H9 (cell line): ENCODE measurements around the gene TMEM134. TPM values are rescaled to one million over a fixed set of nuclear protein-coding genes. Genes with fewer than 3 reads are reported as not detected.

Experiments
- DNase-seq: peaks from one replicate; pipeline ENCODE4 v3.0.0-alpha.2; 2017
- H2AFZ ChIP-seq: one replicate; pipeline ENCODE4 v1.6.1; 2013; ENCODE audit warnings: mild to moderate bottlenecking, low read length, control low read depth, moderate library complexity
- H2AK5ac ChIP-seq: 2 replicates; pipeline ENCODE4 v1.6.1; 2013; ENCODE audit warnings: low read length, control low read depth, mixed read lengths; ENCODE audit not compliant: insufficient read length
- H2BK120ac ChIP-seq: one replicate; pipeline ENCODE4 v1.6.1; 2013; ENCODE audit warnings: low read depth, mild to moderate bottlenecking, low read length, control low read depth, inconsistent platforms; ENCODE audit not compliant: poor library complexity, severe bottlenecking
- H2BK12ac ChIP-seq: 2 replicates; pipeline ENCODE4 v1.6.1; 2013; ENCODE audit warnings: low read length, control low read depth, mixed read lengths, low read depth; ENCODE audit not compliant: insufficient read length
- H2BK15ac ChIP-seq: 2 replicates; pipeline ENCODE4 v1.6.1; 2013; ENCODE audit warnings: low read depth, low read length, control low read depth
- H2BK20ac ChIP-seq: one replicate; pipeline ENCODE4 v1.6.1; 2013; ENCODE audit warnings: low read depth, mild to moderate bottlenecking, low read length, control low read depth, inconsistent platforms; ENCODE audit not compliant: poor library complexity, severe bottlenecking
- H2BK5ac ChIP-seq: 2 replicates; pipeline ENCODE4 v1.6.1; 2013; ENCODE audit warnings: low read length, control low read depth, mixed read lengths; ENCODE audit not compliant: insufficient read length
- H3K14ac ChIP-seq: 2 replicates; pipeline ENCODE4 v1.6.1; 2013; ENCODE audit warnings: low read length, control low read depth; ENCODE audit not compliant: insufficient read depth
- H3K18ac ChIP-seq: 2 replicates; pipeline ENCODE4 v1.6.1; 2013; ENCODE audit warnings: low read depth, mild to moderate bottlenecking, mixed read lengths, low read length, control low read depth; ENCODE audit not compliant: insufficient read length
- H3K23ac ChIP-seq: 2 replicates; pipeline ENCODE4 v1.6.1; 2013; ENCODE audit warnings: low read length, control low read depth, mixed read lengths, low read depth; ENCODE audit not compliant: insufficient read length
- H3K23me2 ChIP-seq: 2 replicates; pipeline ENCODE4 v1.6.1; 2013; ENCODE audit warnings: low read depth, mild to moderate bottlenecking, mixed read lengths, low read length, control low read depth; ENCODE audit not compliant: insufficient read length, poor library complexity, severe bottlenecking
- H3K27ac ChIP-seq: 2 replicates; pipeline ENCODE4 v1.5.1; 2013; ENCODE audit warnings: low read length, control low read depth, mixed read lengths, low read depth; ENCODE audit not compliant: insufficient read length
- H3K27me3 ChIP-seq: 2 replicates; pipeline ENCODE4 v1.6.1; 2013; ENCODE audit warnings: low read length, control low read depth, inconsistent platforms; ENCODE audit not compliant: insufficient read depth
- H3K4ac ChIP-seq: 2 replicates; pipeline ENCODE4 v1.6.1; 2013; ENCODE audit warnings: low read depth, mild to moderate bottlenecking, control low read depth, inconsistent platforms, low read length, moderate library complexity
- H3K4me1 ChIP-seq: 2 replicates; pipeline ENCODE4 v1.6.1; 2013; ENCODE audit warnings: low read length, control low read depth, inconsistent platforms; ENCODE audit not compliant: insufficient read depth
- H3K4me2 ChIP-seq: 2 replicates; pipeline ENCODE4 v1.6.1; 2013; ENCODE audit warnings: low read length, control low read depth, mixed read lengths; ENCODE audit not compliant: insufficient read length, insufficient read depth
- H3K56ac ChIP-seq: 2 replicates; pipeline ENCODE4 v1.6.1; 2013; ENCODE audit warnings: low read depth, mild to moderate bottlenecking, mixed read lengths, low read length, control low read depth; ENCODE audit not compliant: insufficient read length
- H3K79me1 ChIP-seq: 2 replicates; pipeline ENCODE4 v1.6.1; 2013; ENCODE audit warnings: low read depth, mild to moderate bottlenecking, moderate library complexity, low read length, control low read depth, inconsistent platforms; ENCODE audit not compliant: insufficient read depth, poor library complexity, severe bottlenecking
- H3K79me2 ChIP-seq: 2 replicates; pipeline ENCODE4 v1.6.1; 2013; ENCODE audit warnings: low read length, control low read depth, inconsistent platforms; ENCODE audit not compliant: insufficient read depth
- H3K9ac ChIP-seq: 2 replicates; pipeline ENCODE4 v1.6.1; 2013; ENCODE audit warnings: low read length, control low read depth, mixed read lengths; ENCODE audit not compliant: insufficient read length; ENCODE audit errors: extremely low read depth
- H3K9me3 ChIP-seq: one replicate; pipeline ENCODE4 v1.6.1; 2013; ENCODE audit warnings: low read depth, low read length, inconsistent platforms; ENCODE audit not compliant: control insufficient read depth
- H3T11ph ChIP-seq: one replicate; pipeline ENCODE4 v1.6.1; 2013; ENCODE audit warnings: mild to moderate bottlenecking, low read length, control low read depth, inconsistent platforms
- H4K20me1 ChIP-seq: one replicate; pipeline ENCODE4 v1.6.1; 2013; ENCODE audit not compliant: control insufficient read depth, insufficient read length, insufficient read depth
- H4K5ac ChIP-seq: 2 replicates; pipeline ENCODE4 v1.6.1; 2013; ENCODE audit warnings: low read depth, mild to moderate bottlenecking, mixed read lengths, low read length, control low read depth; ENCODE audit not compliant: insufficient read length
- H4K8ac ChIP-seq: replicated peaks from 2 replicates; pipeline ENCODE4 v1.6.1; 2013; ENCODE audit warnings: low read length, control low read depth, mixed read lengths, low read depth; ENCODE audit not compliant: insufficient read length
- H4K91ac ChIP-seq: 2 replicates; pipeline ENCODE4 v1.6.1; 2013; ENCODE audit warnings: low read depth, mild to moderate bottlenecking, moderate library complexity, mixed read lengths, low read length, control low read depth; ENCODE audit not compliant: insufficient read length
- H3K27ac Mint-ChIP-seq, 3 experiments: 2 replicates in 2 of 3; 3 replicates in 1 of 3; pipeline ENCODE4 v1.8.0; 2020 to 2021; ENCODE audit warnings: mixed read lengths in 3 of 3, mild to moderate bottlenecking in 1 of 3, moderate library complexity in 1 of 3
- H3K27me3 Mint-ChIP-seq: 2 replicates; pipeline ENCODE4 v1.8.0; 2021; ENCODE audit warnings: low read depth, mild to moderate bottlenecking, moderate library complexity, mixed read lengths
- H3K36me3 Mint-ChIP-seq, 3 experiments: 2 replicates in 2 of 3; 3 replicates in 1 of 3; pipeline ENCODE4 v1.8.0; 2020 to 2021; ENCODE audit warnings: low read depth in 3 of 3, mixed read lengths in 3 of 3; ENCODE audit not compliant: insufficient read depth in 1 of 3
- H3K4me1 Mint-ChIP-seq, 2 experiments: 2 replicates each; pipeline ENCODE4 v1.8.0; 2020; ENCODE audit warnings: mixed read lengths in 2 of 2
- H3K4me3 Mint-ChIP-seq, 2 experiments: 2 replicates in 1 of 2; 3 replicates in 1 of 2; pipeline ENCODE4 v1.8.0; 2020 to 2021; ENCODE audit warnings: mild to moderate bottlenecking in 2 of 2, mixed read lengths in 2 of 2, moderate library complexity in 1 of 2
- H3K9me3 Mint-ChIP-seq, 2 experiments: 2 replicates in 1 of 2; 3 replicates in 1 of 2; pipeline ENCODE4 v1.8.0; 2020; ENCODE audit warnings: mild to moderate bottlenecking in 2 of 2, mixed read lengths in 2 of 2, moderate library complexity in 1 of 2
- CTCF ChIP-seq: fragments of 200-600 bp; sonication (generic); conservative IDR thresholded peaks from 3 replicates; pipeline ENCODE4 v1.8.0; 2021; ENCODE audit warnings: antibody characterized with exemption, mild to moderate bottlenecking
- WGBS: extraction: QIAGEN DNeasy Blood & Tissue Kit; methylation state at CpG from one replicate; pipeline ENCODE4 v1.1.7; 2013; ENCODE audit warnings: missing lambda C conversion rate, low lambda C conversion rate, mixed read lengths; ENCODE audit not compliant: insufficient read length; ENCODE audit errors: extremely low coverage; 5-methylcytosine and 5-hydroxymethylcytosine counted together
- total RNA-seq: library from RNA; stranded (reverse); gene quantifications from 2 replicates; pipeline ENCODE4 v1.2.1, GENCODE V29; 2021

Gene TMEM134
- total RNA-seq, 1 experiment from 2014 or later = 53.6 TPM

DNA sequence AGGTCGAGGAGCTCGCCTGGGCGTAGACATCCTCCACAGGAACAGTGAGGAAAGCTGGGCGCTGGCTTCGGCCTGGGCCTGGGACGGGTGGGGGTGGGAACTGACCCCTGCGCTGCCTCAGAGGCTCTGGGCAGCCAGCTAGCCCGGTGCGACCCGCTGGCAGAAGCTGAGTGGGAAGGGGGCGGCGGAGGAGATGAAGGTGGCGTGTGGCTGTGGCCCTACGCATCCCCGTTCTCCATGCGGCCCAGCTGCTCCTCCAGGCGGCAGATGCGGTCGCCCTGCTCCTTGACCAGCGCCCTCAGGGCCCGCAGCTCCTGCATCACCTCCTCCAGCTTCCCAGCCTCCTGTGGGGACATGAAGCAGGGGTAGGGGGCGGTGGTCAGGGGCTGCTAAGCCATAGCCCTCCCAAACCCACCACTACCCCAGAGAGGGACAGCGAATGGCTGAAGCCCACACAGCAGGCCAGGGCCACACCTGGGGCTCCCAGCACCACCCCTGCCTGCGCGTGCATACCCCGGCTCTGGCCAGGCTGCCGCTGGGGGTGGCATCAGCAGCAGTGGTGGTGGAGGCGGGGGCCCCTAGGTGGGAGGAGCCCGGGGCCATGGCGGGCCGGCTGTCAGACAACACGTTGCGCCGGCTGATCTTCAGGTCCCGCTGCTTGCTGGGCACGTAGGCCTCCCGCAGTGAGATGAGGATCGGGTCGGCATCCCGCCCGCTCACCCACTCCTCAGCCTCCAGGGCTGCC is 30.7 kb downstream of the TMEM134 start:
- no peak overlapping the region for H3K4me2 ChIP-seq
- no peak overlapping the region for H2BK15ac ChIP-seq
- Mint-ChIP-seq H3K4me1 (peaks cover 4 to 15% of the 10 kb centered on the region in 2 experiments), H3K27me3 (no peaks in the 10 kb centered on the region; the same call in 1 of the 2 replicates), H3K36me3 (peaks cover 10 to 44% (median 40%) of the 10 kb centered on the region in 3 experiments; a peak in 6 of 7 replicates), H3K27ac (peak overlapping the region in 1 of 3 experiments; percentile 47; a peak in 1 of 7 replicates), H3K9me3 (no peaks in the 10 kb centered on the region), H3K4me3 (no peak overlapping the region)
- H3K56ac ChIP-seq = no peak overlapping the region
- H2BK12ac ChIP-seq = no peak overlapping the region
- no peak overlapping the region for H2BK120ac ChIP-seq
- H3K23me2 ChIP-seq = peaks cover 4% of the 10 kb centered on the region
- H3K23ac ChIP-seq = no peak overlapping the region
- H3K79me2 ChIP-seq = no peaks in the 10 kb centered on the region
- no CpG with 5 or more reads among the region's 41 CpGs for WGBS
- no peaks in the 10 kb centered on the region for H3K27me3 ChIP-seq
- no peak overlapping the region for H4K5ac ChIP-seq
- no peaks in the 10 kb centered on the region for H3K9me3 ChIP-seq
- H4K20me1 ChIP-seq = no peaks in the 10 kb centered on the region
- H3K4ac ChIP-seq = no peak overlapping the region
- no peak for TF ChIP-seq CTCF
- H3T11ph ChIP-seq = no peak overlapping the region
- H3K4me1 ChIP-seq = no peaks in the 10 kb centered on the region; the same call in 1 of the 2 replicates
- H2AFZ ChIP-seq = no peak overlapping the region
- H2BK5ac ChIP-seq = no peak overlapping the region
- H4K91ac ChIP-seq = no peak overlapping the region
- H3K27ac ChIP-seq = no peak overlapping the region
- H3K18ac ChIP-seq = no peak overlapping the region
- no peak overlapping the region for H3K14ac ChIP-seq
- no peak overlapping the region for H2AK5ac ChIP-seq
- no peaks in the 10 kb centered on the region for H3K79me1 ChIP-seq
- H4K8ac ChIP-seq = no peak overlapping the region
- H2BK20ac ChIP-seq = no peak overlapping the region
- H3K9ac ChIP-seq = no peak overlapping the region
- DNase-seq = peak; percentile 58
